Measurements from ENCODE around the gene SRPX2.

SRPX2 gene, protein sequence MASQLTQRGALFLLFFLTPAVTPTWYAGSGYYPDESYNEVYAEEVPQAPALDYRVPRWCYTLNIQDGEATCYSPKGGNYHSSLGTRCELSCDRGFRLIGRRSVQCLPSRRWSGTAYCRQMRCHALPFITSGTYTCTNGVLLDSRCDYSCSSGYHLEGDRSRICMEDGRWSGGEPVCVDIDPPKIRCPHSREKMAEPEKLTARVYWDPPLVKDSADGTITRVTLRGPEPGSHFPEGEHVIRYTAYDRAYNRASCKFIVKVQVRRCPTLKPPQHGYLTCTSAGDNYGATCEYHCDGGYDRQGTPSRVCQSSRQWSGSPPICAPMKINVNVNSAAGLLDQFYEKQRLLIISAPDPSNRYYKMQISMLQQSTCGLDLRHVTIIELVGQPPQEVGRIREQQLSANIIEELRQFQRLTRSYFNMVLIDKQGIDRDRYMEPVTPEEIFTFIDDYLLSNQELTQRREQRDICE

DNA sequence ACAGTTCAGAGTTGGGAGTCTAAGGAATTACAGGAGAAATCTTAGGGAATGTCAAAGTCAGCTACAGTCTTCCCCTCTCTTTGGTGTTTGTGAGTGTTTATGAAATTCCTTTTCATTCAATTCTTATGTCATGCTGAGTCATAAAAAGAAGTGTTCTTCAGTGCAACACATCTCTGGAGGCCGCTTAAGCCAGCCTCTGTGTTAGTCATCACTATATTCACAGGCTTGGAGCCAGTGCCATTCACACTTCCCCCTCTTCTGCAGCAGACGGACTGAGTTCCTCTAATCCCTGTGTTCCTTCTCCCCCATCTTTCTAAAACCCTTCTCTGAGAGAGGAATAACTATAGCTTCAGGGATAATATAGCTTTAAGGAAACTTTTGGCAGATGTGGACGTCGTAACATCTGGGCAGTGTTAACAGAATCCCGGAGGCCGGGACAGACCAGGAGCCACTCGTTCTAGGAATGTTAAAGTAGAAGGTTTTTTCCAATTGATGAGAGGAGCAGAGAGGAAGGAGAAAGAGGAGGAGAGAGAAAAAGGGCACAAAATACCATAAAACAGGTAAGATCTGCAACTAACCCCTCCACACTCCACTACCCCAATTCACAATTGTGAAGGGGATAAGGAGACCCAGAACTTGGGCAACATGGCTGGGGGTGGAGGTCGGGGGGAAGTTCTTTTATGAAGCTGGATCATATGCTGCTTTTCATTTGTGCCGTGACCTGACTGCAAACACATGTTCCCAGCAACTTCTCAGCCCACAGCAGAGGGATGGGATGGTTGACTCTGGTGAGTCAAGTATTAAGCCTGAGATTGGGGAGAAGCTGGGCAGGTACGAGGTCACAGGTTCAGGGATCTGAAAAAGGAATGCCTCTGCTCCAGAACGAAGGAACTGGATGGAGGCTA is at the start of gene SRPX2:
SRPX2 (plus strand) TSS at position 244 of the 905 bp plus-strand sequence. CDS start 2,124 bp downstream, outside the sequence.
- DNase-seq (ENCODE audit: low spot score), result peak; percentile 88

DNA sequence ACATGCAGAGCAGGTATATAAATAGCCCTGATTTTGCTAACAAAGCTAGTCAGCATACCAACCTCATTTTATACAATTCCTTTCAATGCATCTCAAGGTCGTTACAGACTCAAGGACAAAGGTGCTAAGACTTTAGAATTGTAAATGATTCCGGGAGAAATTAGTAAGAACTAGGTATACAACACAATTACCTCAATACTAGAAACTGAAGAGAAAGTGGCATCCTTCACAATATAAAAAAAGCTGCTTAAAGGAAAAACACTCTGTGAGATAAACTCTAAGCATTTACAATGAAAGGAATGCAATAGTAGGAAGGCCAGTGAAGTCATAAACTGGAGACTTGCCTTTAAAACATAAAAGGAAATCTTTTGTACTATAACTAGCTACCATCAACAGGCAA is 47.4 kb upstream of the SRPX2 start:
- DNase-seq (ENCODE audit: low spot score), result no peak

DNA sequence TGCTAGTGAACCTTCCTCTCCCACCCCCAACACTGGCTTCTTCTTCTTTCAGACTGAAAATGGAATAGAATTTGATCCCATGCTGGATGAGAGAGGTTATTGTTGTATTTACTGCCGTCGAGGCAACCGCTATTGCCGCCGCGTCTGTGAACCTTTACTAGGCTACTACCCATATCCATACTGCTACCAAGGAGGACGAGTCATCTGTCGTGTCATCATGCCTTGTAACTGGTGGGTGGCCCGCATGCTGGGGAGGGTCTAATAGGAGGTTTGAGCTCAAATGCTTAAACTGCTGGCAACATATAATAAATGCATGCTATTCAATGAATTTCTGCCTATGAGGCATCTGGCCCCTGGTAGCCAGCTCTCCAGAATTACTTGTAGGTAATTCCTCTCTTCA is 44.5 kb upstream of the SRPX2 start:
- DNase-seq (ENCODE audit: low spot score), result no peak

DNA sequence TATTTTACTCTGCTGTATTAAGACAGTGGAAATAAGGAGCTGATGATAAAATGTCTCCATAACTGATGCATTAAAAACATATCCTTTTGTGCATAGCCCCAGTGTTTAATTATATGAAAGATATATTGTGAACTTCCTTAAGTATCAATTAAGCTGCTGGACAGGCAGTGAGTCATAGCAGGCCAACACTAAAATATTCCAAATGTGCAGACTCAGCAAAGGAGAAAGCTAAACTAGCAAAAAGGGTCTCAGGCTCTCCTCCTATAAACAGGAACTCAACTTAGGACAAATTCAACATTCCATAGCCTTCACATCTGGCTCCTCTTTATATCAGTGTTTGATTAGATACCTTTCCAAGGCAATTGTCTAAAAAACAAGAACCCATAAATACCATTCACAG is 43.7 kb upstream of the SRPX2 start:
- no peak for DNase-seq (ENCODE audit: low spot score)

DNA sequence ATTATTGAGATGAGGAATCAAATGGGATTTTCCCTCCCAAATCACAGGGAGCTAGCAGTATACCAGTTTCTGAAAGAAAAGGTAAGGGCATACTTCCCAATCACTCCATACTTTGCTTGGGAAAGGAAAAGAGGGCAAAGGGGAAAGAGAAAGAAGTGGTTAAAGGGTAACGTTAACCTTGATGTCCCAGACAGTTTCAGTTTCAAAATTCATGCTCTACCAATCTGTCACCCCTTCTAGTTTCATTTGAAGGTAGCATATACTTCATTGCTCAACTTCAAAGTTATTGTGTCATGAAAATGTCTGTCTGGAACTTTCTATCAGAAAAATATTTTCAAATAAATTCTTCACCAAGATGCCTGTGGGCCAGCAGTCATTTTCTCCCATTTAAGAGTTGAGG is 43.2 kb upstream of the SRPX2 start:
- DNase-seq (ENCODE audit: low spot score), result peak; percentile 8

DNA sequence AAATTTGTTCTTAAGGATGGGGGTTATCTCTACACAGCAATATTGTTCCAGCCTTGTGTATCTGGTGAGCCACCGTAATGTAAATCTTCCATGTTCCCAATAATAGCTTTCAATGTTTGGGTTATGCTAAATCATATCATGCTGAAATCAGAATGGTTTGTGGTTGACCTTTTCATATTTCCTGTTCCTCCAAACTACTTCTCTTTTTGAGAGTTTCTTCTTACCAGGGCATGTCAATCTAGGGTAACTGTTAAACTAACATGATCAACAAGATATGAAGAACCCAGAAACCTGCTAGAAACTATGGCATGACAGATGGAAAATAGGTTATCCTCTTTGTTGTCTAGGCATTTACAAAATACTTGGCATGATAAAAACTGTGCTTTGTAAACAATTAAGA is 37.2 kb upstream of the SRPX2 start:
- DNase-seq (ENCODE audit: low spot score), result no peak

DNA sequence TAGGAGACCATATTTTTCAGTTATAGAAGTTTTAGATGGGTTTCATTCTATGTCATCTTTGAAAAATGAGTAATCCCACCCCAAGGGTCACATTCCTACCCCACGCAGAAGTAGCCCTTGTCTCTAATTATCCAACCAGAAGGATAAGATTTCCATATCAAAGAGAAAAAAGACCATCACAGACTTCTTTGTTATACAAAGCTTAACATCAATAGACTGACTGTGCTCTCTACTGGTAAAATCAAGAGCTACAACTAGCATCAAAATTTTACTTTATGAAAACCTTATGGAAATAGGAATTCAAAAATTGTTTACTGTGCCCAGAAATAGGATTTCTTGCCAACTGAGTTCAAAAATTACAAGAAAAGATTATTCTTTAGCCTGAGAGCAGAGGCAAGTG is 34.4 kb upstream of the SRPX2 start:
- DNase-seq (ENCODE audit: low spot score), result no peak

DNA sequence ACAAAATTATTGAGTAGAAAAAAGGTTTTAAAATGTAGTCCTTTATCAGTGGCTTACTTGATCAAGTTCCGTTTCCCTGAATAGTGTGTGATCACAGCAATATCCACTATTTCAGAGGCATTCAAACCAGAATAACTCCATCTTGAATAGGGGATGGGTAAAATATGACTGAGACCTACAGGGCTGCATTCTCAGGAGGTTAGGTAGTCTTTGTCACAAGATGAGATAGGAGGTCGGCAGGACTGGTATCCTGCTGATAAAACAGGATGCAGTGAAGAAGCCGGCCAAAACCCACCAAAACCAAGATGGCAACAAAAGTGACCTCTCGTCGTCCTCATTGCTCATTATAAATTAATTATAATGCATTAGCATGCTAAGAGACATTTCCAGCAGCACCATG is 32.0 kb upstream of the SRPX2 start:
- DNase-seq (ENCODE audit: low spot score), result no peak

DNA sequence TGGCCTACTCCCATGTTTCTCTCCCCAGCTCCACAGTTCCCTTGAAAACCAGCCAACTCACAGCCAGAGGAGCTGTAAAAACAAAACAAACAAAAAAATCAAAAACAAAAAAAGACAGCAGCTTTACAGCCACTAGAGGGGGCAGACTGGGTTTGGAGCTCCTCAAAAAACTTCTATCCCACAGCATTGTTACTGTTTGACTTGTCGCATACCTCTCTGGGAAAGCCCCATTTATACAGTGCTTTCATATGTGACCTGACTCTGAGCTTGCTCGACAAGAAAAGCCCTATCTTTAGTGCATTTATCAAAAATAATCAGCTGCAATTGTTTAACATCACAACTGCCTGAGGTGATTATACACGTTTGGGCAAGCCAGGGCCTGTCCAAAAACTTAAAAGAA is 29.0 kb upstream of the SRPX2 start:
- DNase-seq (ENCODE audit: low spot score), result peak; percentile 74

DNA sequence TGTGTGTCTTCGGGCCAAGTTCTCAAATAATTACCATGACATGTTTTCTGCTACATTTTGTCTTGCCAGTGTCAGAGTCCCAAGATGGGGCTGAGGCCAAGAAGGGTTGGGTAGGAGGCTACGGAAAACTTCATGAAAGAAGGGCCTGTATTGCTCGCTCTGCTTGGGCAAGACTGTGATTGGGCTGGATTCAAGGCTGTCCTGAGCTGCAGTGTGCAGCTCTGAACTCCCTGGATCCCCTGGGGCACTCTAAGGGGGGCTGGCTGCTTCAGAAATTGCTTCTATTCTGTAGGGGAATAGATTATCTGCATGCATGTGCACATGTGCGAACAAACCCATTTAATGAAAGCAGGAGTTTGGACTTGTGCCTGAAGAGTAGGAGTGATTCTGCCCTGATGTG is 21.0 kb upstream of the SRPX2 start:
- DNase-seq (ENCODE audit: low spot score), result no peak

DNA sequence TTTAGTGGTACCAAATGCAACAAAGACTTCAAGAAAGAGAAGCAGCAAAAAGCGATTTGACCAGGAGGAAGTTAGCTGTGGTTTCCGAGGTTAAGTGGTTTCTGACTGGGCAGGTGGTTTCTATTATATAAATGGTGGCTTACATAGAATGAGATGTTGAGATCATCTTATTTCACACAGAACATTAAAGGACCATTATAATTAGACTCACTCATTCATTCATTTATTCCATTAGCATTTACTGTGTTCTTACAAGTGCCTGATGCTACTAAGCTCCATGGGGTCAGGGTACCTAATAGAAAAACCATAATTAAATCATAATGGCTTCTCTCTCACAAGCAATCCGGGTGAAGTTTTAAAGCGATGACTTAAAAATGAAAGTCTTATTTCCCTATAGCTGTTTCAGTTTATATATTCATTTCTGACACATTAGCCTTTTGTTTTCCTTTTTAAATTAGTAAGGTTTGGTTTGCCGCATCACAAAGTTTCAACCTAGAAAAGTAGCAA is 18.0 kb upstream of the SRPX2 start:
- no peak for DNase-seq (ENCODE audit: low spot score)

DNA sequence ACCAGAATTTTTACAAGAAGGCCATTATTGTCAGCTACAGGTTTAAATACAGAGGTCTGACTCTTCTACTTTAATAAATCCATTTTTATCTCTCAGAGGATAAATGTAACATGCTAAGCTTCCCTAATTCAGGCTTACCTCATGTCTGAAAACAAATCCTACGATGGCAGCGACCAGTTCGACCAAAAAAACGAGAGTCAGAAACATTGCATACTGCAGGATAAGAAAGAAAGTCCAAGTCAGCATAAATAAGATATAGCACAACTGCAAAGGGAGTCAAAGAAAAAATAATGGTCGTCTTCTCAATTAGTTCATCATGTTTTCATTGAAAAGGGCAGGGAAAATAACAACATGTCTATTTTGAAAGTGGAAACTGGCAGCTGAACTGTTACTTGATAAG is 9.0 kb upstream of the SRPX2 start:
- no peak for DNase-seq (ENCODE audit: low spot score)

DNA sequence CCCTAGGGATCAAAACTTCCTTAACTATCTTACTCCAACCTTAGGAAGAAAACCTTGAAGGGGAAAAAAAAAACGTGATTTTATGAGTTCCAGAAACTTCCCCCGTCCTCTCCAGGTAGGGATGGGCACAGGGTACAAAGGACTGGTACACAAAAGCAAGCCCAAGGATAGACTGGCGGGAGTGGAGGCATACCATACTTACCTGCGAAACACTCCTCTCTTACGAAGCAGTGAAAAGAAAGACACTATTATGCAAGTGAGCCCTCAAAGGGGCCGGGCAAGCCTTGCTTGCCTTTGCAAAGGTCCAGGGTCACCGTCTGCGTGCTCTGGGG is 8.0 kb upstream of the SRPX2 start:
- no peak for DNase-seq (ENCODE audit: low spot score)

DNA sequence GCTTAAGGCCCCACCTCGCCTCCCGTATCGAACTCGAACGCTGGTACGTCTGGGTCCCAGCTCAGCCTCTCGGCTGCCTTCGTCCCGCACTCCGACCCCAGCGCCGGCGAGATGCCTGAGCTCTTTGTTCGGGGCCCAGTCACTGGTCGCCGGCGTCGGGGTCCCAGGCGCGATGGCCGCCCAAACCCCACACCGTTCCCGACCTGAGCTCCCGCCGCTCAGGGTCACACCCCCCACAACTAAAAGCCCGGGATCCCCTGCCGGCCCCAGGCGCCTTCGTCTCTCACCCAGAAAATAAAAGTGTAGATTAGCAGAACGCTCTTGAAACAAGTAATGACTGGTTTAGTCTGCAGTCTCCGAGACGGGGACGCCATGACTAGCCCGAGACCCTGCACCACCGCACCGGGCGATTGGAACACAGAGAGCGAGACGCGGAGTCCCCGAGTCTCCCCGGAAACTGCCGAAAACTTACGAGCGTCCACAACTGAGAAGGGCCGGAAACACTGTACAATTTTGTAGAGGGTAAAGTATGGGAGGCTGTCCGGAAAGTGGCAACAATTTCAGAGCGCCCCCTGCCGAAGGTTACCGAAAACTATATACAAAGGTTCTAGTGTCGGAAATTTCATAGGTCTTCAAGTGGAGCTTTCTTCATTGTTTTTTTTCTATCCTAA is 7.5 kb upstream of the SRPX2 start, which contains the start of gene TSPAN6:
TSPAN6 (minus strand) TSS at position 486 of the 671 bp plus-strand sequence; CDS start at position 374, 112 bp downstream.
- peak; percentile 87 for DNase-seq (ENCODE audit: low spot score)

DNA sequence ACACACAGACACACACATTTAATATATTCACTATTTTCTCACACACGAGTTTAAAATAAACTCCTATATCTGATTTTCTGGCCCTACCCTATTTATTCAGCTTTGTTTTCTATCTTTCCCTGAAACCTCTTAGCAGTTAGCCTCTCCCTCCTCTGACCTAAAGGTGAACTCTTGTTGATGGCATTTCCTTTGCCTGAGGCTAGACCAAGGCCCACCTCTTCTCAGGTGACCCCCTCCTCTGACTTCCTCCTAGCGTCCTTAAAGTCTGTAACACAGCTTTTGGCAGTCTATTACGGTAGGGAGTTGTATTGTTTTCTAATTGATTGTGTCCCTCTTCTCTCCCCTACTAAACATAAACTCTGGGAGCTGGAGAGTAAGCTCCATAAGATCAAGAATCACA is 1.7 kb upstream of the SRPX2 start:
- peak; percentile 22 for DNase-seq (ENCODE audit: low spot score)

DNA sequence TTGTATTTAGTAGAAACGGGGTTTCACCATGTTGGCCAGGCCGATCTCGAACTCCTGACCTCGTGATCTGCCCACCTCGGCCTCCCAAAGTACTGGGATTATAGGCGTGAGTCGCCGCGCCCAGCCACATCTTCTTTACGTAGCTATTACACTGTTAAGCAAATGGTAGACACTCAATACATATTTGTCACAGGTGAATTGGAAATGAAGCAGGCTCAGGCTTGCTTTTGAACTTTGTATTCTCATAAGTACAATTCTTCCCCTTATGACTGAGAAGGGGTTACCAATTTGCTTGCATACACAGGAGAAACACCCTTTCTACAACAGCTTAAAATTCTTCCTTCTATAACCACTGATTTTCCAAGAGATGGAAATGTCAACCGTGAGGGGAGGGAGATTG is 787 bp upstream of the SRPX2 start:
- no peak for DNase-seq (ENCODE audit: low spot score)

DNA sequence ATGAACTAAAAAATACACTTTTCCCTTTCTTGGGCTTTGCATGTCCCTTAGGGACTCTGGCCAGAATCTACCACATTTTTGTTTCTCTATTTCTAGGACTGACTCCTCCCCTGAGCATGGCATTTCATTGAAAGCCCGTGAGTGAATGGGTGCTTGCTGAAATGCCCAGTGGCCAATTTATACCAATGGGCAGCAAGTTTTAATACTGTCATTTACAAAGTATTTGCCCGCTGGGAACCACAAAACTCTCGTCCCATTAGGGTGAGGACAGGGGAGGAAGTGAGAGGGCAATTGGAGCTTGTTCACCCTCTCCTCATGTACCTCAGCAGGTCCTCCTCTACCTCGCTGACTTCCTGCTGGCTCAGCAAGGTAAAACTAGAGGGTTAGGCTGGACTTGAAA is 1.1 kb downstream of the SRPX2 start:
- peak; percentile 66 for DNase-seq (ENCODE audit: low spot score)

DNA sequence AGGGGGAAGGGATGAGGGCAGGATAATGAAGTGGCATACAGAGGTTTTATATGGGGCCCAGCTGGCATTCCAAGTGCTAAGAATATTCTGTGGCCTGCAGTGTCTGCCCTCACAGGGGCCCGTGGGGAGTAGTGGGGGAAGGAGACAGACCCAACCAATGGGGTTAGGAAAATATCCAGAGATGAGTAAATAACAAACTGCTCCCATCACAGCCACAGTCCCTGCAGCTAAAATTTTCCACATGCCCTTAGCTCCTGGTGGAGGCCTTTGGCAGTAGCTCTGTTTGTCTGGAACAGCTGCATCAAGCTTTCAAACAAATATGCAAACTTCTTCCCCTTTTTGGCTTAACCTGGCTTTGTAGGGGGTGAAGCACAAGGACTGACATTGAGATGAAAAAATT is 3.1 kb downstream of the SRPX2 start:
- DNase-seq (ENCODE audit: low spot score), result no peak

DNA sequence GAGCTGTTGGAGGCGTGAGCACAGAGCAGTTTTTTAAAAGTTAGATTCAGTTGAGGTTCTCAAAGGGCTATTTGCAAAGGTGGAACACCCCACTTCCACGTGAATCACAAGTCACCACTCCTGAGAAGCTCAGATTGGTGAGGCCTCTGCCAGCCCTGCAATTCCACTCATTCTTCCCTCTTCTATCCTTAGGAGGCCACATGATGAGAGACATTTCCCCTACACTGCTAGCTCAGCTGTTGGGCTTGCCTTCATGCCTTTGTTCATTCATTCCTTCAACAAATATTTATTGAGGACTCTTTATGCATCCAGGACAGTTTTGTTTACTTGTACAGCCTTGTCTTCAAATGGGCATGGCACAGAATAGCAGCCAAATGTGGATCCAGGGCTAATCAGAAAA is 3.7 kb downstream of the SRPX2 start:
- DNase-seq (ENCODE audit: low spot score), result no peak

DNA sequence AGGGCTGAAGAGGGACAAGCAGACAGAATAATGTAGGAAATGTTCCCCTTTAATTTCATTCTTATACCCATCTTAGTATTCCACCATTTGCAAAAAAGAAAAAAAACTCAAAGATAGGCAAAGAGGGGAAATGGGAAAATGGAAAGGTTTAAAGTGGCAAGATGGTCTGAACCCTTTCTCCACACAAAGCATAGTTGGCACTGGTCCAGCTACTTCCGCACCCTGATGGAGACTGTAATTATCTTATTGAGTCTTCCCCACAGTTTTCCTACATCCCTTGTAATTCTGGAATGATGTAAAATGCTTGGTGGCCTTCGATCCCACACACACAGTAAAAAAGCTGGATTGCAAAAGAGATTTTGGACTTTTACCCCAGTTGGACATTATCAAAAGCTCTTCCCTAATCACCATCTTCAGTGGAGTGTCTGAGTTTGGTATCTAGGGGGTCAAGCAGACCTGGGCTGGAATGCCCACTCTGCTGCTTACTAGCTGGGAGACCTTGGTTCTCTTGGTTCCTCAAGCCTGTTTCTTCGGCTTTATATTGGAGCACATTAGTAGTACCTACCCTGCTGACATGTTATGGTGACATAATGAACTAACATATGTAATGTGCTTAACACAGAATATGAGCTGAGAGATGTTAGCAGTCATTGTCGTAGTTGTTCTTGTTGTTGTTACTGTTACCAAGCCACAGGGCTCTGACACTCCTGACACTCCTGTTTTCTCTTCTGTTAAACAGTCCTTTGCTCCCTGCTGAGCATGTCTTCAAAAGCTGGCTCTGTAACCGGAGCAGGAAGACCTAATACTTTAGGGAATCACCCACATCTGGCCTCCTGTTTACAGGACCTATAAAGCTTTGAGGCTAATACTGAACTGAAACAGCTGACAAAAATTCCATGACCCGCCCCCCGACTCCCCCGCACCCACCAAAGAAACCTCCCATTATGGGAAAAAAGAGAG is 4.7 kb downstream of the SRPX2 start:
- peak; percentile 37 for DNase-seq (ENCODE audit: low spot score)
